HG03575 (cell line): ENCODE data around the gene VAV3.

ENCODE experiments used
- ATAC-seq: cut with Tn5 transposase; IDR thresholded peaks from one replicate; pipeline ENCODE4 v1.9.1; 2021; ENCODE audit not compliant: unreplicated experiment, insufficient number of reproducible peaks, low FRiP score; ENCODE audit errors: extremely low read depth

The VAV3 gene

DNA sequence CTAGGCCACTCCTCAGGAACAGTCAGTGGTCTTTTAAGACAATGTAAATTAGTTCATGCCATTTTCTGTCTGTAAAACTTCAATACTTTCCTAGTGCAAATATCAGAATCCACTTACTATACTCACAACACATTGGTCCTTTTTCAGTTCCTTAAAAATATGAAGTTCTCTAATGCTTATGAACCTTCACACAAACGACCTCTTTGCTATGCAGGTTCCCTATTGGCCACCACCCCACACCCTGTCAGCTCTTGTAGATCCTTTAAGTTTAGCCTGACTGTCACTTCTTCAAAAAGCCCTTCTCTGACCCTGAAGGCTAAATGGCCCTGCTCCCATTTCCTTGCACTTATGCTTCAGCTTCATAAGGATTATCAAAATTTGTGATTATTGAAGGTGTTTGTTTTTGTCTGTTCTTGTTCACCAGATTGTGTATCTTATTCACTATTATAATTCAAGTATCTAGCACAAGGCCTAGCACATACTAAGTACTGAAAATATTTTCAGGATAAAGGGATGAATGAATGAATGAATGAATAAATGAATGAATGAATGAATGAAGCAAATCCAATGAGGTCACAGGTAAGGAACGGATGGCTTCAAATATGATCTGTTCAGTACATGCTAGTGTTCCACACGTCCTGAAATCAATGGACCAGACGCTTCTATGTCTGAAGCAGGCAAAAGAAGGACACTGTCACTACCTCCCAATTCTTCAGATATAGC is 373.9 kb downstream of the VAV3 start:
- ATAC-seq: no peak

DNA sequence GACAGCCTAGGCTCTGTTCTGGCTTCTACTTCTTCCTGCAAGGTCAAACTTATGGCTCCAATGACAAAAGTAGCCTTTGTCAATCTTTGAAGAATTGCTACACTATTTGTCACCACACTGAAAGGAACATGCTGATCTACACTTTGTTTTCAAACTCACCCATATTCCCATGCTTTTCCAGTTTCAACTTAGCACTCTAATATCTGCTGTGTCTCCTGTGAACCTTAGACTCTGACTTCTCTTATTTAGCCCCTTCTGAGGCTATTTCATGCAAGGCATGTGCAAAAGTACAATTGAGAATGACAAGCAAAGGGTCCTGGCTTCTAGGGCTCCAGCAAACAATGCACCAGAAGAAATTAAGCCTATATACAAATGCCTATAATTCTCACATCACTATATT is 374.9 kb downstream of the VAV3 start:
- no peak for ATAC-seq

DNA sequence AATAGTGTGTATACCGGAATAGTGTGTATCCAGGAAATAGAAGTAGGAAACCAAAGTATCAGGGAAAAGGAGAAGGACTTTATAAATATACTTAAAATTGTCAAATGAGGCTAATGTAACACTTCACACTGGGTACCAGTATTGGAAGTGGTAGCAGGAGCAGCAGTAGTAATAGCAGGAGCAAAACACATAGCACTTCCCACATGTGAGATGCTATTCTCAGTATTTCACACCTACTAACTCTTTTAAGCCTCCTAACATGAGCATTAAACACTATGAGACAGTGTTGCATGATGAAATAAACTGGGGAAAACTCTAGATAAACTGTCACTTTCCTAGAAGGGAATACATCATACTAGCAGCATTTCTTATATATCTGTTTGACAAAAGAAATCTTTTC is 376.7 kb downstream of the VAV3 start:
- ATAC-seq: no peak

DNA sequence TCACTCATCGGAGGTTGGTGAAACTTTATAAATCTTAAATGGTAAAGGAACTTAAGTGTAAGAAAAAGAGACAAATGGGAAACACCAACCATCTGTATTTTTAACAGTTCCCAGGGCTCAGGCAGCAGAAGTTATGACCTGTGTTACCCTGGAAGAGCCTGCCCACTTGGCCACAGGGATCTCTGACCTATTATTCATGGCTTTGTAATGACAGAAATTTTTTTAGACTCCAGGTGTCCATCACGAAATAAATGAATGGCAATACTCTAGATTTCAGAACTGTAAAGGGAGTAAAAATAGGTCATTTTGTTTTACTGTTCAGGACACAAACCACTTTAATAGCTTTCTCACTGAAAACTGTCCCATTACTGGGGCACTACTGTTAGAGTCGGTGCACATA is 389.8 kb downstream of the VAV3 start:
- ATAC-seq: no peak

DNA sequence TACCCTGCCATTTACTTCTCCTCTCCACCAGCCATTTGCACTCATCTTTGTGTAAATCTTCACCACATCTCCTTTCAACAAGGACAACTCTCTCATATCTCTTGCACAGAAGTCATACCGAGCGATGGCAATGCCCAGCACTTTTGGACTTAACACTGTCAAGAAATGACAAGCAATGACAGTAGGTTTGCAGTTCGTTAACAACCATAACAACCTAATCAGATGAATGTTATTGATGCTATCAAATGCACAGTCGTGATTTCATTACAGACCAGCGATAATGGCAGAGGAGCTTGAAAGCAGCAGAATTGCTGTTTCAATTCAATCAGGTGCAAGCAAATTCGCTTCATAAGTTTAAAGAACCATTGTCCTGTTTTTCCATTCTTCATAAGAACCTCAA is 390.9 kb downstream of the VAV3 start:
- no peak for ATAC-seq

DNA sequence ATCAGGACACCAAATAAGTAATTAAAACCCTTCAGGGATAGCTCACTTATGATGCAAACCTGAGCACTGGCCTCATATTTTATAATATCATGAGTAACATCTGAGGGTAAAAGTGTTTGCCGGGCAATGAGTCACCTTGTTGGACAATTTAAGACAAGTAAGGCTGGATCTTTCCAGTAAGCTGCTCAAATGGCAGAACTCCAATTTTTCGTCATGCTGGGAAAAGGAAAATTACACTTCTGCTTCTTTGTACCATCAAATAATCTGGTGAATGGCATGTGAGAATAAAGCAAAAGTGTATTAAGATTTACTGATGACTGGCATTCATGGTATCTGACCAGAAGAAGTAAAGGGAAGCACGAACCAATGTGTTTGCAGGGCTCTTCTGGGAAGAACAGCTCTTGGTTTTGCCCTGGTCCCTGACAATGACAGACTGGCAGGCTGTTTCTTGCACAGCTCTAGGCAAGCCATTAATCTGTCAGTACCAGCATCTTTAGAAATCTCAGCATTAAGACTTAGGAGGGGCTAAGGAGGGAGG is 392.2 kb downstream of the VAV3 start:
- ATAC-seq: no peak

DNA sequence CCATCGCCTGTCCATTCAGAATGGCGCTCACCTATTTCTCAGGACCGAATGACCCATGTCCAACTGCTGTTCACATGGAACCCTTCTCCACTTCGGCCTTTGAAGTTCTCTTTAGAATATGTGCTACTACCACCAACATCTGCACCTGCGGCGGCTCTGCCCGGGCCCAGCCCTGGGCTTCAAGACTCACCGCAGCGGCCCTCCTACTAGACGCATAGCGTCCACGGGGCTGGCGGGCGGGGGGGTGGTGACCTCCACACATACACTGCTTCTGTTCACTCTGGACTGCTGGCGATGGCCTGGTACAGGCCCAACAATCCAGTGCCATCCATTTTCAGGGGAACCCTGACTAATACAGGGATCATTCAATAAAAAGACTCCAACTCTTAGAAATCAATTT is 394.2 kb downstream of the VAV3 start:
- ATAC-seq: no peak

DNA sequence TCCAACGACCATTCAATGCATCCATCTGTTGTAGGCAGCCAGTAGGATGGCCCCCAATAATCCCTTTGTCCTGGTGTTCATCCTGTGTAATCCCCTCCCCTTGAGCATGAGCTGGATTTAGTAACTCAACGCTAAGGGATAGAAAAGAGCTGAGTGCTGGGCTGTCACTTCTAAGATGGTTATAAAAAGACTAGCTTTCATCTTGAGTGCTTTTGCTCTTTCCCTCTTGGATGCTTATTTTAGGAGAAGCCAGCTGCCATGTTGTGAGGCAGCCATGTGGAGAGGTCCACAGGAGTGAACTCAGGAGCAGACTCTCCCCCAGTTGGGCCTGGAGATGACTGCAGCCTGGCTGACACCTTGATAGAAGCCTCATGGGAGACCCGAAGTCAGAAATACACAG is 401.5 kb downstream of the VAV3 start:
- no peak for ATAC-seq

DNA sequence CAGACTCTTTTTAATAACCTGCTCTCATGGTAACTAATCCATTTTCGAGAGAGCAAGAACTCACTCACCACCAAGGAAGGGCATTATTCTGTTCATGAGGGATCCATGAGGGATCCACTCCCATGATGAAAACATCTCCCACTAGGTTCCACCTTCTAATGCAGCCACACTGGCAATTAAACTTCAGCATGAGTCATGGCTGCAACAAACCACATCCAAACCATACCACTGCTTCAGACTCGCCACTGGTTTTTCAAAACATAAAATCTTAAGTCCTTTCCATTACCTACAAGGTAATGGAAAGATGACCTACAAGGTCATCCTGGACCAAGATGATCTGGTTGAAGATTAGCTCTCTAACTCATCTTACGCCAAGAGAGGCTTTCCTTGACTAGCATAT is 405.1 kb downstream of the VAV3 start:
- no peak for ATAC-seq

DNA sequence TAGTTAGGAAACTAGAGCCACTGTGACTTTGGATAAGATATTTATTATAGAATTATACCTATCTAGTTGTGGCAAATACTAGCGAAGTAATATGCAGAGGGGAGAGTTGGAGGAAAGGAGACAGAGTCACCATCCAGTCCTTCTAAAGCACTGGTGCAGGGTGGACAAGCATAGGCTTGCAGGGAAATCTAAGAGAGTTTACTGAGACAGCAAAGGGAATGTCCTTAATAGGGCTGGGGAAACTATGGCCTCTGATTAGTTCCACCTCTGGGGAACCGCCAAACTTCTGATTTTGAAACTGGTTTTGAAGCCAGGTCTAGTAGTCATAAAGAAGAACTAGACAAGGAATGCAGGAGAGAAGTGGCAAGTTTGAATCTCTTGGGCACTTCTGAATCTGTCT is 407.9 kb downstream of the VAV3 start:
- no peak for ATAC-seq

DNA sequence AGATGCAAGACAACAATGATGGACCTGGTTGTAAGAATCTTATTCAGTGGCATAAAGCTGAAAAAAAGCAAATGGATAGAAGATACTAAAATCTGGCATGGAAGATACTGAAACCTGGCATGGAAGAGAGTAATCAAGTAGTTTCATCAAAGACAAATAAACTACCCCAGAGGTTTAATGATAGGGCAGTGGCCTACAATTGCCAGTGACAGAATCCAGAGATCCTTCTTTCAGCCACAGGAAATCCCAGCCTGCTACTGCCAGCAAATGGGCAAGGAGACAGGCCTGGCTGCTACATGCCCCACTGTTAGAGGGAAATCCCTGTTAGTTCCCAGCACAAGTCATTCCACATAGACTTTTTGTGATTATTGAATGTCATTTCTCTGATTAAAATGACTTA is 409.4 kb downstream of the VAV3 start:
- ATAC-seq: no peak

DNA sequence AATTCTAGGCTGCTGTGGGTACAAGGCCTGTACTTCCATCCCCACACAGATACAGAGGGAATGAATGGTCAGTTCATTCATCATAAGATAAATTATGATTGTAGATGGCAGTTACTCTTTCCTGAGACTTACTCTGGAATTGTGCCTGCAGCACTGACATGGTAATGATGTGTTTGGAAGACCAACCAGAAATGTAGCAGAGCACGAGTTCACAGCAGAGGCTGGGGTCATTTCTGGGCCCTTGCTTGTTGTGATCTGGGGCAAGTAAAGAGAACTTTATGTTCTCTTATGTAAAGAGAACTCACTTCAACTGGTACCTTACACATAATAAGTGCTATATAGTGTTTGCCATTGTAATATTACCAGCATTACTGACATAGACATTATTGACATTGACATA is 412.2 kb downstream of the VAV3 start:
- ATAC-seq: no peak

DNA sequence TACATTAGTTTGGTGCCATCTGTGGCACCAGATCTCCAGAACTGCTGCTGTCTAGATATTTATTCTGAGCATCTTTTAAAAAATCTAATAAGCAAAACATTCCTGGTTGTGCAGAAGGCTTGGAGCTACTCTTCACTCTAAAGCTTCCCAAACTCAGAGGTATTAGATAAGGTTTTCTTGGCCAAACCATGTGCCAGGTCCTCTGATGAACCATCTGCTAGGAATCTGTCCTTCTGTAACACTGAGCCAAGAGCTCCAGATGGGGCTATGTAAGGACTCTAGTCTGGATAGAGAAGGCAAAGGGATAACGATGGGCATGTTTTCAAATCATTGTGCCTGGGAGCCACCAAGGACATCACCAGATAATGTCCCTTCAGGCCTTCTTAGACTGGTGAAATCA is 413.5 kb downstream of the VAV3 start:
- no peak for ATAC-seq

DNA sequence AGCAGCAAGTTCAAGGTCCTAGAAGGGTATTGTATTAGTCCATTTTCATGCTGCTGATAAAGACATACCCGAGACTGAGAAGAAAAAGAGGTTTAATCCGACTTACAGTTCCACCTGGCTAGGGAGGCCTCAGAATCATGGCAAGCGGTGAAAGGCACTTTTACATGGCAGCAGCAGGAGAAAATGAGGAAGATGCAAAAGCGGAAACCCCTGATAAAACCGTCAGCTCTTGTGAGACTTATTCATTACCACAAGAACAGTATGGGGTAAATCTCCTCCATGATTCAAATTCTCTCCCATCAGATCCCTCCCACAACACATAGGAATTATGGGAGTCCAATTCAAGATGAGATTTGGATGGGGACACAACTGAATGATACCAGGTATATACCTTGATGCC is 414.6 kb downstream of the VAV3 start:
- ATAC-seq: no peak

DNA sequence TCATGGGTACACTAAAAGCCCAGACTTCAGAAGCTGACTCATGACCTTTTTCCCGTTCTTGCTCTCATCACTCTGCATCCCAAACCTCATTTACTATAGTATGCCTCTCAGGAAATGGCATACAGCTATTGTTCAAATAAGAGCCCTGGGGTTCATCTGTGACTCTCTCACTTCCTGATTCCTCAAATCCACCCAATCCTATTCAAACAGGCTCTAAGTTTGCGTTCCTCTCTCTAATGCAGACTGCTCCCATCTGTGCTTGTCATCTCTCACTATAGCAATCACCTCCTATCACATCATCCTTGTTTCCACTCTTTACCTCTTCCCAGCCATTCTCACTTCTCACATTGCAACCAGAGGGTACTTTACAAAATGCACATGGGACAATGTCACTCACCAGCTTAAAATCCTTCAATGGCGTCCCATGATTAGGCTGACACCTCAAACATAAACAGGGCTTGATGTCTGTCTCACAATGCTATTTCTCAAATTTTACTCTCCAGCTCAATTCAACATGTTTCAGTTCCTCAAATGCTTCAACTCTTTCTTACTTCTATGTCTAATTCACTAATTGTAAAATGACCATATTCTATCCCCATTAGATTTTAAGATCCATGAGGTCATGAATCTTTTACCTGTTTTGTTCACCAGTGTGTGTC is 415.7 kb downstream of the VAV3 start:
- no peak for ATAC-seq

DNA sequence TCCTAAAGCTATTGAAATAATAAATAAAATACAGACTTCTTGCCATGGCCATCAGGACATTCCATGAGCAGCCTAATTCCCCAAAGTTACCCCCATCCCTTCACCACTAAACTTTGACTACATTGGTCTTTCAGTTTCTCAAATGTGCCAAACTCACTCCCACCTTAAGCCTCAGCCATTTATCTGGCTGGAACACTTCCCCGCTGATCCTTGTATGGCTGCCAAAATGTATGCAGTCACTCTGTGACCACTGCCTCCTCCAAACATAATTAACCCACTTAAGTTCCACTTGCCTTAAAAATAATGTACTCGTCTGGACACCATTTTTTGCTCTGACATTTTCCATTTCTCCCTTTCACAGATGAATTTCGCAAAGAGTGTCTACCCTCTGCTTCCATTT is 416.7 kb downstream of the VAV3 start:
- no peak for ATAC-seq

DNA sequence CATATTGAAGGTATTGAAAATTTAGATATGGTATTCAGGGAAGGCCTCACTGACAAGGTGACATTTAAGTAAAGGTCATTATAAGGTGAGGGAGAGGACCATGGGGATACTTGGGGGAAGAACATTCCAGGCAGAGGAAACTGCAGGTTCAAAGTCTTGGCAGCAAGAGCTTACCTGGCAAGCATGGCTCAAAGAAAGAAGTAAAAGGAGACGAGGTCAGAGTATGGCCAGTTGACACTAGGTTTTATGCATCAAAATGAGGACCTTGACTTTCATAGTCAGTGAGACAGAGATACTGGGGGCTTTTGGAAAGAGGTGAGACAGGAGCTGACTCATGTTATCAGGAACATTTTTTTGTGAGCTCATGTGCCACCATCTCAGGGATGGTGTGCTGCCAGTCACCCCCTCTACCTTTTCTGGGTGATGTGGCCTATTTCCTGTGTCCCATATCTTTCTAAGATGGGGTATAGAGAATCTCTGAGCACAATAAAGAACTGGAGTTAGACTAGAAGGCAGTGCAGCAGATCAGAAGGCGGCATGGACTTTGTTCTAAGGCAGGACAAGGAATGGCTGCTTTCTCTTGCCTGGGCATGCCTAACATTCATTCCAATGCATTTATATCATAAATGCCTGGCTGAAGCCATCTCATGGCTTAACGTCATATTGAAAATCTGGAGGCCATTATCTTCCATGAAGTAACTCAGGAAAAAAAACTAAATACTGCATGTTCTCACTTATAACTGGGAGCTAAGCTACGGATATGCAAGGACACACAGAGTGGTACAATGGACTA is 417.4 kb downstream of the VAV3 start:
- ATAC-seq: no peak

DNA sequence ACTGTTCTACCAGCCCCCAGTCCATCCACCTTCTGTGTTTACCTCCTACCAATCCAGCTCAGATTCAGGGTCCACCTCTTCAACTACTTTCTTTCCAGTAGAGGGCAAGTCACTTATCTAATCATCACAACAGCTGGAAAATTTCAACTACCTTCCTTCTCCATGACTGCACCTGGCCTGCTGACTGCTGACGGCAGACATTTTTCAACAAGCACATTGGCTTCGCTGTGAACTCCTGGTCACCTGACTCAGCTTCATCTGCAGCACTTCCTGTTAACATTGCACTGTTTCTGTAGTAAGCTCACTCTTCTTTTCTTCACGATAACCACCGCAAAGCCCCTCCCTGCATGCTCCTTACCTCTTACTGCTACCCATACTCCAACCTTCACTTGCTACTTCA is 418.4 kb downstream of the VAV3 start:
- ATAC-seq: no peak

DNA sequence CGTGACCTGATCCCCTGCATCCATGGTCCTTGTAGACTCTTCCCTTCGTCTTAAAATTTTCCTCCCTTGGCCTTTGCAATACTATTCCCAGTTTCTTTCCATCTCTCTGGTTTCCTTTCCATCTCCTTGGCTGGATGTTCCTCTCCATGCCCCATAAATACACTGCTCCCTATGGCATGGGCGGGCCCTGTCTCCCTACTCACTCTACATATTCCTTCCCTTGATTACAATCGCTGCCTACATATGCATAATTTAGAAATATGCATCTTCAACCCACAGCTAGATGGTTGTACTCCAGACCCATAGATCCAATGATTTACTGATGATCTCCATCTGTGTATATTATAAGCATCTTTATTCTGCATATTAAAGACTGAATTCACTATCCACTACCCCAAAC is 419.1 kb downstream of the VAV3 start:
- no peak for ATAC-seq

DNA sequence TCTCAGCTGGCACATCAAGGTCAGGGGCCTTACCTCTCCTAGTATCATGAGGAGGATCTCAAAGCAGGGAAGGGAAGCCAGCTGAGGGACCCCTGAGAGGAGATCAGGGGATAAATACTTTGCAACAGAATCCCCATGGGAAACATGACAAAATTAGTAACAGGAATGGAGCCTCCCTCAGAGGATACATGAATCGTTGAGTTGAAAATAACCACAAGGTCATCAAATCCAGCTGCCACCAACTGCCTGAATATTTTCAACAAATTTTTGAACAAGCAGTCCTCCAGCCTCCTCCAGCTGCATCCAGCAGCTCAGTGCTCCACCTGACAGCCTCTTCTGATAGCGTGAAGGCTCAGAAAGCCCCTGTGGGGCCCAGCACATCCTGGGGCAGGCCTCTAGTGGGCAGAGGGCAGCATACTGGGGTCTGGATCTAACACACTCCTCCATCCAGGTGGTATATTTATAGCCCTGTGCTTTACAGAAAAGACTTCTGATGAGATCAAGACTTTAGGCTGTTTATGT is 419.9 kb downstream of the VAV3 start:
- no peak for ATAC-seq
